ENCODE measurements around the gene FBXO34. TPM values are rescaled to one million over a fixed set of nuclear protein-coding genes. Genes with fewer than 3 reads are reported as not detected.
A peak's percentile ranks its signal among the peaks of the same experiment; 100 is the strongest.

FBXO34 gene
- total RNA-seq, 1 donor from 2014 or later, result 26.6 TPM

DNA sequence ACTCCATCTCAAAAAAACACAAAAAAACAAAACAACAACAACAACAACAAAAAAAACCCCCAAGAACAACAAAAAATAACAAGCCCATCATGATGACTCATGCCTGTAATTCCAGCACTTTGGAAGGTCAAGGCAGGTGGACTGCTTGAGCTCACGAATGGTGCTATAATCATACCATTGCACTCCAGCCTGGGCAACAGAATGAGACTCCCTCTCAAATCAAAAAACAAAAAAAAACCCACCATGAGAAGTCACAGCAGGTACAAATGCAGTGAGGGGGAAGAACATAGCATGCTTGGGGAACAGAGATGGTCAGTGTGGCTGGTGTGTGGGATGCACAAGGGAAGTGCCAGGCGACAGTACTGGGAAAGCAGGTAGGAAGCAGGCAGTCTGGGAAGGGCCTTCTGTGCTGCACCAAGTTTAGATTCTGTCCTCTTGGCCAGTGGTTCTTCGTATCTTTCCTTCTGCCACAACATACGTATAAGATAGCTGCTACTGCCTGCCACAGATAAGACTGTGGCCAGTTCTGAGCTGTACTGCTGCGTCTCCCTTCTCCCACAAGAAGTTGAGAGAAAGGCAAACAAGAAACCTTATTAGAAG lies 112.4 kb downstream of the FBXO34 start:
- H3K27ac Mint-ChIP-seq, result peak overlapping the region; percentile 49
- H3K27me3 Mint-ChIP-seq (ENCODE audit: insufficient read depth), result no peaks in the 10 kb centered on the region
- intact Hi-C loops (cut with micrococcal nuclease), result no loop called here
- H3K36me3 Mint-ChIP-seq (ENCODE audit: low read depth), result peaks cover 48% of the 10 kb centered on the region
- no peak overlapping the region for H3K4me3 Mint-ChIP-seq
- DNase-seq (ENCODE audit: low spot score), result no peak
- no peaks in the 10 kb centered on the region for H3K9me3 Mint-ChIP-seq
- H3K4me1 Mint-ChIP-seq (ENCODE audit: low read depth), result peaks cover 51% of the 10 kb centered on the region

DNA sequence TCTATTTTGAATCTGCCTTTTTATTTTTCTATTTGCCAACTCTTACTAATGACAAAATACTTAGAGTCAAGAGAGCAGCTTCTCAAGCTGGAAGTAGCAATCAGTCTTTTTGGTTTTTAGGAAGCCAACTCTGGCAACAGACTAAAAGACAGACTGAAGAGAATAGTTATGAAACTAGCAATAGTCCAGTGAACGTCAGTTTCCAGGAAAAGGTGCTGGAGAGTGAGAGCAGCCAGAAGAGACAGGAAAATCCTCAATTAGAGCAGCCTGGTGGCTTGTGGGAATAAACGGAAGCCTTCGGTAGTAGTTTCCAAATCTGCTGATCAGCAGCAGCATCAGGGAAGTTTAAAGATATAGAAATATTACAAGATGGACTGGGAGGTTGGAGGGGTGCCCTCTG lies 113.3 kb downstream of the FBXO34 start:
- Mint-ChIP-seq H3K27me3 (ENCODE audit: insufficient read depth) (no peaks in the 10 kb centered on the region), H3K36me3 (ENCODE audit: low read depth) (peaks cover 54% of the 10 kb centered on the region), H3K27ac (peak overlapping the region; percentile 69), H3K4me1 (ENCODE audit: low read depth) (peaks cover 54% of the 10 kb centered on the region), H3K4me3 (no peak overlapping the region), H3K9me3 (no peaks in the 10 kb centered on the region)
- no peak for DNase-seq (ENCODE audit: low spot score)
- intact Hi-C loops (cut with micrococcal nuclease), result no loop called here

DNA sequence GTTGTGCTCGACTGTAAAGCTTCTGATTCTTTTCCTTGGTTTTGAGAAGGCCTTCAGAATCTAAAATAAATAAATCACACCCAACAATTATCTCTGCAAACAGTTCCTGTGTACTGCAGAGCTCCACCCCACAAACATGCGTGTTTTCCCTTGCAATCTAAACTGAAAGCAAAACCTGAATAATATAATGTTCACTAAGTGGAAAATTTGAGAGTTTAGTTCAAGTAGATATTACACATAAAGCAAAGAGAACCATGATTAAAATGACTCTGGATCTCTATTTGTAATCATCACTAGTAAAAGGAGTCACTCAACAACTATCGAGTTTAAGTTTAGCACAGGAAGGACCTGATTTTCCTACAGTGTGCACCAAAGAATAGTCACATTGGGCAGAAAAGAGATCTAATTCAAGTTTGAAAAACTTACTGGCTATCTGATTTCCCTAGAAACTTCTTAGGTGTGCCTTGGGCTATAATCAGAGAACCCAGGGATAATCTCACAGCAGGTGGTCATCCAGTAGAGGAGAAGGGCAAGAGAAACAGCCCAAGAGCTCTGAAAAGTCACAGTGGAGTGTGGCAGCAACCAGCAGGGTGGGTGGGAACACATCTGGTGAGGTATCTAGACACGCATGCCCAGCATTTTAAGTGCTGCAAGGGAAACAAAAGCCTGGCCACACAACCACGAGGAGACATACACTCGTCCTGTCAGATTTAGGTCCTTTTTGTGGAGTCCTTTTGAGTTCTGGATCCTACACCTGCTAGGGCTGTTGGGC lies 115.0 kb downstream of the FBXO34 start:
- DNase-seq (ENCODE audit: low spot score), result peak; percentile 5
- intact Hi-C loops (cut with micrococcal nuclease), result loop anchor here (1.0 to 2.0 kb wide), 5 partner anchors 12 to 56 kb away; partner anchors contain the start of gene ATG14
- H3K36me3 Mint-ChIP-seq (ENCODE audit: low read depth), result peaks cover 48% of the 10 kb centered on the region
- peak overlapping the region; percentile 96 for H3K27ac Mint-ChIP-seq
- peaks cover 52% of the 10 kb centered on the region for H3K4me1 Mint-ChIP-seq (ENCODE audit: low read depth)
- no peaks in the 10 kb centered on the region for H3K27me3 Mint-ChIP-seq (ENCODE audit: insufficient read depth)
- peak overlapping the region; percentile 69 for H3K4me3 Mint-ChIP-seq
- H3K9me3 Mint-ChIP-seq, result no peaks in the 10 kb centered on the region

DNA sequence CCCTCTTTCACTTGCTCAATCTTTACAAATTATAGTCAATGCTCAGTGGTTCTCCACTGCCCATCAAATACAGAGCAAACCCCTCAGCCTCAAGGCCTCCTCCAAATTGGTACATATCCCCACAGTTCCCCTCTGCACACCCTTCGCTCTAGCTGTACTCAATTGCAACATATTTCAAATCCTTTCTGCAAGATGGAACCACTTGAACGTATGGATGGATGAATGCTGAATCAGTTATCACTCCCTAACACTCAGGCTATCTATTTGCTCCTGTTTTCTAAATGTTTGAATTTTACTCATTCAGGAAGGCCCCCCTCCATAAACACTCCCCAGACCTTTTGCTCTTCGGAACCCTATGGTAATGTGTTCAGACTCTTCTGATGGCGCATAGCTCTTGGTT lies 115.9 kb downstream of the FBXO34 start:
- peak overlapping the region; percentile 9 for H3K4me3 Mint-ChIP-seq

DNA sequence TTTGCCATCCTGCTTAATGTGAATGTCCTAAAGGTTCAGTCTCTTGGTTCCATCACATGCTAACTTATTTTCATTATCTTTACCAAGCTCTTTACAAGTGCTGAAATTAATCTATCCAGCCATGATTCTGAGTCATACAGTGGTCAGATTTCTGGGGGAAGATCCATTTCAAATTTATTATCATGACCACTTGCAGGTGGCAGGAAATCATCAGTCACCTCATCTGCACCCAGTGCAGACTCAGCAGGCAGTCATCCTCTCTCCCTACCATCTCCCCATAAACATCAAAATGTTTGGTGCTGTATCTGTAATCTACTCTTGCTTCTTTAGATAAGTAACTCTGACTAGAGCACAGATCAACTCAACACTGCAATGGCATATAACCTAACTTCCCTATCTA lies 116.9 kb downstream of the FBXO34 start:
- Mint-ChIP-seq H3K4me1 (ENCODE audit: low read depth) (peaks cover 44% of the 10 kb centered on the region), H3K36me3 (ENCODE audit: low read depth) (peaks cover 39% of the 10 kb centered on the region), H3K27me3 (ENCODE audit: insufficient read depth) (no peaks in the 10 kb centered on the region), H3K27ac (peak overlapping the region; percentile 64), H3K9me3 (no peaks in the 10 kb centered on the region), H3K4me3 (no peak overlapping the region)
- no peak for DNase-seq (ENCODE audit: low spot score)
- intact Hi-C loops (cut with micrococcal nuclease), result no loop called here

More for the DNA sequence above, 115.9 kb downstream of the FBXO34 start:
- DNase-seq (ENCODE audit: low spot score), result no peak
- Mint-ChIP-seq H3K27me3 (ENCODE audit: insufficient read depth) (no peaks in the 10 kb centered on the region), H3K36me3 (ENCODE audit: low read depth) (peaks cover 41% of the 10 kb centered on the region), H3K4me1 (ENCODE audit: low read depth) (peaks cover 44% of the 10 kb centered on the region), H3K27ac (peak overlapping the region; percentile 88), H3K9me3 (no peaks in the 10 kb centered on the region)
- intact Hi-C loops (cut with micrococcal nuclease), result loop anchor here (2.0 kb wide), 1 partner anchor 46 kb away; no protein-coding TSS in a partner anchor

DNA sequence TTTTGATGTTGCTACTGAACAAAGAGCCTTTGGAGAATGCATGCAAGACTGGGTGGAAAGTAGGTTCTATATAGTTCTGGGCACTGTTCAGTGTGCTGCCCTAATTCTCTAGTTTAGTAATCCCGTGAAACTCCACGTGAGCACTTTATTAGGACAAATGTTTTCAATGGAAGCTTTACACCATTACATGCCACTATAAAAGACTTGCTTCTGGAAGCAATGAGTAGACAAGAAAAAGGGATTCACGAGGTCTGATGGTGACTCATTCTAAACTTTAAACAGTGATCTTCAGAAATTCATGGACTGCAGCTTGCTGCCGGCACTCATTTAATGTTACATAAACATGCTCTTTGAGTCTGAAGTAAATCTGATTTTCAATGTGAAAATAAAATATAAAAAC lies 118.1 kb downstream of the FBXO34 start:
- Mint-ChIP-seq H3K4me1 (ENCODE audit: low read depth) (peaks cover 35% of the 10 kb centered on the region), H3K4me3 (no peak overlapping the region), H3K9me3 (no peaks in the 10 kb centered on the region), H3K36me3 (ENCODE audit: low read depth) (peaks cover 32% of the 10 kb centered on the region), H3K27ac (no peak overlapping the region), H3K27me3 (ENCODE audit: insufficient read depth) (no peaks in the 10 kb centered on the region)
- intact Hi-C loops (cut with micrococcal nuclease), result no loop called here
- no peak for DNase-seq (ENCODE audit: low spot score)

DNA sequence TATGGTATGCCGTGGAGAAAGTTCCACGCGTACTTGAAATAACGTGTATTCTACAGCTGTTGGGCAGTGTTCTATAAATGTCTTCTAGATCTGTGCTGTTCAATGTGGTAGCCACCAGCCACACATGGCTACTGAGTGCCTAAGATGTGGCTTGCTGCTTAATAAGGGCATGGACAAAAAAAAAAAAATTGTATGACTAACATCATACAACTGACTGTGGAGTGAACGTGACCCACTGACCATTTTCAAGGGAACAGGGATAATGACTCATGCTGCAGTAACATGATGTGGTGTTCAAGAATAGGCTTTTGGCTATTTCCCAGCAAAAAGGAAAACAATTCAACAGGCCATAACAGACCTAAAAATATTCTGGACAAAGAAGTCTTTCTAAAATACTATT lies 127.5 kb downstream of the FBXO34 start:
- DNase-seq (ENCODE audit: low spot score), result no peak
- intact Hi-C loops (cut with micrococcal nuclease), result no loop called here
- no peak overlapping the region for H3K4me3 Mint-ChIP-seq
- no peaks in the 10 kb centered on the region for H3K27me3 Mint-ChIP-seq (ENCODE audit: insufficient read depth)
- no peak overlapping the region for H3K27ac Mint-ChIP-seq
- H3K4me1 Mint-ChIP-seq (ENCODE audit: low read depth), result peaks cover 12% of the 10 kb centered on the region
- H3K36me3 Mint-ChIP-seq (ENCODE audit: low read depth), result peaks cover 2% of the 10 kb centered on the region
- H3K9me3 Mint-ChIP-seq, result no peaks in the 10 kb centered on the region

DNA sequence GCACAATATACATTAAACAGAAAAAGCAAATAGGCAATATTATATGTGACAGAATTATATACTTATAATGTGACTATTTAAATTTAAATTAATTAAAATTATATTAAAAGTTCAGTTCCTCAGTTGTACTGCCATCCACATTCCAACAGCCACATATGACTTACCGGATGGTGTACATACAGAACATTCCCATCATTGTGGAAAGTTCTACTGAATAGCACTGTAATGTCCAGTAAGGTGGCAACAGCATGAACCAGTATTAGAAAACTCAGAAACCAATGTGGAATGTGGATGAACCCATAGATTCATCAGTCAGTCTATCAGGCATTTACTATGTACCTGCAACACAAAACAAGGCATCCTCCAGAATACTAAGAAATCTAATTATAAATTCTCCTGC lies 128.0 kb downstream of the FBXO34 start:
- peaks cover 16% of the 10 kb centered on the region for H3K4me1 Mint-ChIP-seq (ENCODE audit: low read depth)
- H3K9me3 Mint-ChIP-seq, result no peaks in the 10 kb centered on the region
- no peak overlapping the region for H3K4me3 Mint-ChIP-seq
- no peak for DNase-seq (ENCODE audit: low spot score)
- H3K27me3 Mint-ChIP-seq (ENCODE audit: insufficient read depth), result no peaks in the 10 kb centered on the region
- H3K36me3 Mint-ChIP-seq (ENCODE audit: low read depth), result peaks cover 2% of the 10 kb centered on the region
- intact Hi-C loops (cut with micrococcal nuclease), result no loop called here
- H3K27ac Mint-ChIP-seq, result no peak overlapping the region

DNA sequence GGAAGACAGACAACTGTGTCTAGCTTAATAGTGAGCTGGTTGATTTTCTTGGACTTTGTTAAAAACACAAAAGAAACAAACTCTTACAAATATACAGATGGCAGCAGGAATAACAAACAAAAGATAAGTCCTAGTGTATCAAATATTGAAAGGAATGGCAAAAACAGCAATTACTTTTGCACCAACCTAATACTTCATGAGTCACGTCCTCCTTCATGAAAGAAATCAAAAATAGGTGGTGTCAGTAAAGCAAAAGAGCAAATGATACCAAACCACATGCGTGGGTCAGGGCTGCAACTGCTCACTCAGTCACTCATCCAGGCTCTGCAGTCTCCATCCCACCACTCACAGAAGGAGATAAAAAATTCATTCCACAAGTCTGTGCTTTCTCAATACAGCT lies 128.6 kb downstream of the FBXO34 start:
- H3K27ac Mint-ChIP-seq, result no peak overlapping the region
- DNase-seq (ENCODE audit: low spot score), result no peak
- peaks cover 20% of the 10 kb centered on the region for H3K4me1 Mint-ChIP-seq (ENCODE audit: low read depth)
- intact Hi-C loops (cut with micrococcal nuclease), result no loop called here
- H3K4me3 Mint-ChIP-seq, result no peak overlapping the region
- no peaks in the 10 kb centered on the region for H3K9me3 Mint-ChIP-seq
- no peaks in the 10 kb centered on the region for H3K27me3 Mint-ChIP-seq (ENCODE audit: insufficient read depth)
- peaks cover 2% of the 10 kb centered on the region for H3K36me3 Mint-ChIP-seq (ENCODE audit: low read depth)

DNA sequence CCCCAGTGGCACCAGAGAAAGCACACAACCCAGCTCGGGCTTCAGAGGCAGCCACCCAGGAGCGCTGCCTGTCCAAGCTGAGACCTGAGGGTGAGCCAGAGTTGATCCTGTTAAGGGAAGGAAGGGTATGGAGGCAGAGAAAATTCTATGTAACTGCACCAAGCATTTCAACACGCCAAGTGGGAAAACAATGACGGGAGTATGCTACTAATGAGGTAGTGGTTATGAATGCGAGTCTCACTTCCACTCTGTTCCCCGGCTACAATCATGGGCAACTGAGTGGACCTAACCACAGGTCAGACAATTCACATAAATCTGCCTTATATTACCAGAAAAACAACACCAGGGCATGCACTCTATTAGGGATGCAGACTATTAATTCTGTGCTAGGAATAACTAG lies 130.5 kb downstream of the FBXO34 start:
- Mint-ChIP-seq H3K36me3 (ENCODE audit: low read depth) (no peaks in the 10 kb centered on the region), H3K9me3 (no peaks in the 10 kb centered on the region), H3K27me3 (ENCODE audit: insufficient read depth) (no peaks in the 10 kb centered on the region), H3K27ac (no peak overlapping the region), H3K4me1 (ENCODE audit: low read depth) (peaks cover 20% of the 10 kb centered on the region), H3K4me3 (no peak overlapping the region)
- DNase-seq (ENCODE audit: low spot score), result no peak
- intact Hi-C loops (cut with micrococcal nuclease), result no loop called here

Other genes with a start within 250 kb of the FBXO34 start
- gene WDHD1, start 244.3 kb upstream of the FBXO34 start, total RNA-seq, result 53.8 and 54.1 TPM in 2 replicates
- gene SOCS4, start 244.2 kb upstream of the FBXO34 start, total RNA-seq, result 40.5 and 42.3 TPM in 2 replicates
- gene MAPK1IP1L, start 219.8 kb upstream of the FBXO34 start, total RNA-seq, result 139 and 141 TPM in 2 replicates
- 10.4 and 12.0 TPM in 2 replicates for gene LGALS3, start 142.2 kb upstream of the FBXO34 start, total RNA-seq
- 22.4 and 26.4 TPM in 2 replicates for gene DLGAP5, start 79.8 kb upstream of the FBXO34 start, total RNA-seq
- gene ATG14, start 140.4 kb downstream of the FBXO34 start, total RNA-seq, result 4.8 and 6.2 TPM in 2 replicates
- gene TBPL2, start 169.2 kb downstream of the FBXO34 start, total RNA-seq, result not detected in 2 replicates